NCI-H510A (cell line): Measurements from ENCODE around the gene RNF220.
"Not testable (repeated sequence)": the region's sequence is repeated elsewhere in the genome, so short reads cannot be mapped to it uniquely, and the experiment has no call there.

Experiments
- DNase-seq: peaks from one replicate; lab custom pipeline; 2025; lab: John Stamatoyannopoulos, UW

RNF220 gene

DNA sequence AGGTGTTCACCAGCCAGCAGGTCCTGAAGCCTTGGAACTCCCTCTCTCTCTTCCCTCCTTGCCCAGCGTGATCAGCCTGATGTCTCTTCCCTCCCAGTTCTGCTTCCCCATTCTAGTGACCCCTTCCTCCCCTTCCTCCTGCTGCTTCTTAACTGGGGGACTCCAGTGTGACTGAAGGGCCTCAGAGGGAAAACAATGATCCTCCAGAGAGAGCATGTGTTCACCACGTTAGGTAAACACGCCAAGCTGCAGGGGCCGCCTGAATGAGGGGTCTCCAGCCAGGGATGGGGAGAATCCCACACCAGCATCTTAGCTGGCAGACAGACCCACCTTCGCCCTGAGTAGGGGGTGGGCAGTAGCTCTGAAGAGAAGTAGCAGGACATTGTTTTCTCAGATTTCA lies 144.5 kb downstream of the RNF220 start:
- no peak for DNase-seq

DNA sequence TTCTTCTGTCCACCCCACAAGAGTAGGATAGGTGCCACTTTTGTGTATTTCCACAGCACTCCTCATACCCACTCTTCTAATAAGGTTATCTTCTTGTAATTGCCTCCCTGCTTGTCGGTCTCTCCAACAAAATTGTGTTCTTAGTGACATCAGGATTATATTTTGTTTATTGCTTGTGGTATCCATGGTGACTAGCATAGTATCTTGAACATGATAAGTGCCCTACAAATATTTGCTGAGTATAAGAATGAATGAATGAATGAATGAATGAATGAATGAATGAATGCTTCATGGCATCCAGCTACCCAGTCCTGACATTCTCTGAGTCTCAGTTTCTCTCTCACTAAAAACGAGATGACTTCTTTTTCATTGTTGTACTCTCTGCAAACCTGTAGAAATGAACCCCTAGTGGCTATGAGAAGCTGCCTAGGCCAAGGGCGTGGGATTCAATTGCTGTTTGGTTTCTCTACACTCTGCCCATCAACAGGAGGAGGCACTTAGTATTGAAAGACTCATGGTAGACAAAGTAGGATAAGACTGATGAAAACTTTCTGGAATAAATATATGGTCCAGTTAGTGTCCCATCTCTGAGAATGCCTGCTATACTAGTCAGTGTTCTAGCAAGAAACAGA lies 148.2 kb downstream of the RNF220 start:
- no peak for DNase-seq

GRCh38 chr1:44553771-44554170 lies 148.7 kb downstream of the RNF220 start:
- DNase-seq = no peak

DNA sequence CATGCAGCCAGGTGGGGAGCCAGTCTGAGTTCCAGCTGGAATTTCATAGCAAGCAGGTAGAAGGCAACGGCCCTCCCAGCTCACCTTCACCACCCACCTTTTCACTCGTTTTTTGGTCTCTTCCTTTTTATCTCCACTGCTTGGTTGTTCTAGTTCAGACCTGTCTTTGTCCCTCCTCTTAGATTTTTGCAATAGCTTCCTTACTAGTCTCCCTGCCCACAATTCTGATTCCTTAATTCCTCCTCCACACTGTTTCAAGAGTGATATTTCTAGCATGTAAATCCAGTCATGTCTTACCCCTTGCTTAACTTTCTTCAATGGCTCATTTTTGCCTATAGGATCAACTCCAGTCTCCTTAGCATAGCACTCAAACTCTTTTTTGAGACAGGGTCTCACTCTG lies 149.7 kb downstream of the RNF220 start:
- DNase-seq = no peak

- DNase-seq = no peak
These were observed 152.7 kb downstream of the RNF220 start for GRCh38 chr1:44557778-44558177.

DNA sequence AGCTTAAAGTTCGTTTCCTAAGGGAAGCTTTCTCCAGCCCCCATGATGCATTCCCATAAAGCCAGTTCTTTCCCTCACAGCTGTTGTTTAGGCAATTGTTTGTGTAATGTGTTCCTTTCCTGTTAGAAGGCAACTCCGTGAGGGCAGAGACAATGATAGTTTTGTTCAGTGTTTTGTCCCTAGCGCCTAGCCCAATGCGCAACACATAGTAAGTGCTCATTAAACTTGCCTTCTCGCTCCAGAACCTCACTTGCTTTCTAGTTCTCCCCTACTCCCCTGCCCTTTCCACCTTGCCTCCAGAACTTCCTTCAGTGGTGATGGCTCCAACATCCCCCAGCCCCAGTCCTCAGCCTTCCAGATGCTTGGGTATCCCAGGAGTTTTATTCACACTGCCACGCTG lies 153.8 kb downstream of the RNF220 start:
- DNase-seq = no peak

DNA sequence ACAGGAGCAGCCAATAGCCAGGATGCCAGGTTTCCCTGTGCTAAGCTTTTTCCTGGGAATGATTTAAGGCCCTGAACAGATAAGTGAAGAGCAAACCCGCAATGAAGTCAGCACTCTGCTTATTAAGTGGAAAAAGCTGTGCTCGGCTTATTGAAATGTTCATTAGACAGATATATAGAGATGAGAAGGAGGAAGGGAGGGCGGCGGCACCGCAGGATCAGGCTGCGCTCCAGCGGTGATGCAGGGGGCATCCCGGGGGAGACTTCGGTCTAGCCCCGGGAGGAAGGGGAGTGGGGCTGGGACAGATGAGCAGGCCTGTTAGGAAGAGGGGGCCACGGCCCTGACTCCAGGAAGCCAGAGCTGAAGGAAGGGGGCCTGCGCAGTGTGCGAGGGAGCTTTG lies 154.3 kb downstream of the RNF220 start:
- DNase-seq = no peak

DNA sequence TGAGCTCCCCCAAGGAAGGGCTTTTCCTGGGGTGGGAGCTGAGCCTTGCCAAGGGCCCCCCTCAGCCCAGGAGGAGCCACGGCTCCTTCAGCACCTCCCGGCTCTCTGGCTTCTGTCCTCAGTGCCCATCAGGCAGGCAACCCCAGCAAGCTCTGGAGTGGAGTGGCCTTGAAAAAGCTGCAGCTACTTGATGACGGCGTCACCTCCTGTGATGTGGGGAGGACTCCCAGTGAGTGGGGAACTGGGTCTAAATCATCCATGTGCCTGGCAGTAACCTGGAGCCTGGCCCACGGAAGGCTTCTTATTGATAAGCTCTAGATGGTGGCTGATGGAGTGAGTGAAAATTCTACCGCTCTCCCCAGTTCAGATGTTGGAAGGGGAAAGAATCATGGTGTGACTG lies 154.9 kb downstream of the RNF220 start:
- DNase-seq = no peak

DNA sequence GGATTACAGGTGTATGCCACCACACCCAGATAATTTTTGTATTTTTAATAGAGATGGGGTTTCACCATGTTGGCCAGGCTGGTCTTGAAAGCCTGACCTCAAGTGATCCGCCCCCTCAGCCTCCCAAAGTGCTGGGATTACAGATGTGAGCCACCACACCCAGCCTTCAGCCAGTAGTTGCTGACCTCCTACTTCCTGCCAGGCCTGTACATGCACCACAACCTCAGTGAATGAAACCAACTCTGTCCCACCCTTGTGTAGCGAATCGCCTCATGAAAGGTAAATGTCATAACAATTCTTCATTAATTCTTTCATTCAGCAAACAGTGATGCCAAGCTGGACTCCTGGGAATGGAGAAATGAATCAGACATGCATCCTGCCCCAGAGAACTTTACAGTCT lies 155.6 kb downstream of the RNF220 start:
- not testable (repeated sequence) for DNase-seq

GRCh38 chr1:44565259-44565750 lies 160.2 kb downstream of the RNF220 start:
- no peak for DNase-seq

DNA sequence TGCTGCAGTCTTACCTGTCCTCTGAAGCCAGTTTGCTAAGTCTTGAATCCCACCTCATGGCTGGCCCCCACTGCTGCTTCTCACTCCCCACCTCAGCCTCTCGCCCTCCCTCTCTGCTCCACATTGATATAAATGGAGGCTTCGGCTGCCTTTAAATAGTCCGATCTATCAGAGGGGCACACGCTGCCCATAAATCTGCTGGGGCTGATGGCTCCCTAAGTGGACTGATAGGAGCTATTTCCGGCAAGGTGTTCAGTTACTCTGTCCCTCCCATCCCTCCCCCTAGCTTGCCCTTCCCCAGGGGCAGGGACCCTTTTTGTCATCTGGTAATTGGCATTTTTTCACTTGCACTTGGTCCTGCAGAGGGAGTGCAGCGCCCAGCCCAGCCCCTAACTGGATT lies 160.8 kb downstream of the RNF220 start:
- no peak for DNase-seq

DNA sequence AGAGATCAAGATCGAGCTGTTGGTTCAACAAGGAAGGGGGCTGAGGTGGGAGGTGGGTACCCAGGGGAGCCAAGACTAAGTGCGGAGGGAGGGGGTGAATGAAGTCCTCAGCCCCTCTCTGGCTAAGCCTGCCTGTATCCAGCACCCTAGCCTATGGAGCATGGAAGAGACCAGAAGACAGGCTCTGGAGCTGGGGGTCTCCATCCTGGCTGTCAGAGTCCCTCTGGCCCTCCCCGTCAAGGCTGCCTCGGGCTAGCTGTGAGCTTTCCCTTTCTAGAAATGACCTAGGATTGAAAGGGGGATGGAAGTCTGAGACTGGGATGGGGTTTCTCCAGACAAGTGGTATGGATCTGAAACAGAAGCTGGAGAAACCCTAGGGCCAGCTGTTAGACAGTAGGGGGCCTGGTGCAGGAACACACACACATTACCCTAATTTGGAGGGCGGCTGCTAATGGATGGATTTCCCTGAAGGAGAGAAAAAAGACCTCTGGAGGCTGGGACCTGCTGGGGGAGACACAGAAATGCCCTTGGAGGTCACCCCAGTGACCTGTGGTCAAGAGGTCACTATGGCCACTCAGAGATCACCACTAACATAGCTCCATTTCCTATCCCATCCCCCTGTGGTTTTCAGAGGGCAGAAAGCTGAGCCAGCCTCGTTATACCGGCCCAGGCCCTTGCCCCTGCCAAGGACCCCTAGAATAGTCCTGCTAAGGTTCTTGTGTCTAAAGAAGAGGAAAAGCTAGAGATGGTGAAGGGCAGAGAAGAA lies 161.4 kb downstream of the RNF220 start:
- no peak for DNase-seq

- DNase-seq = no peak
These were observed 163.3 kb downstream of the RNF220 start for GRCh38 chr1:44568128-44568900.

GRCh38 chr1:44569491-44569890 lies 164.4 kb downstream of the RNF220 start:
- no peak for DNase-seq

GRCh38 chr1:44571712-44572571 lies 166.9 kb downstream of the RNF220 start:
- no peak for DNase-seq

DNA sequence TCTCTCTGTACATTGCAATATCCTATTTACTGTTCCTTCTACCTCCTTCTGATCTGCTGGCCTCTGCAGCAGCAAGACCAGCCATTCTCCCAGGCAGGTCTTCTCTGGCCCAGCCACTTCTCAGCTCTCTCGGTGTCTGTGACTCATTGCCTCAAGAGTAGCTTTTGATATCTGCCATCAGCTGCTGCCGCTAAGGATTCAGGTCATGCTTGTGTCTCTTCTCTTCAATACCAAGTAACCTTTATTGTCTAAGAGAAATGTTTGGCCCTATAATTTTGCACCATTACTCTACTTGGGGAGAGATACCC lies 167.5 kb downstream of the RNF220 start:
- no peak for DNase-seq

GRCh38 chr1:44575396-44575795 lies 170.3 kb downstream of the RNF220 start:
- DNase-seq = no peak

DNA sequence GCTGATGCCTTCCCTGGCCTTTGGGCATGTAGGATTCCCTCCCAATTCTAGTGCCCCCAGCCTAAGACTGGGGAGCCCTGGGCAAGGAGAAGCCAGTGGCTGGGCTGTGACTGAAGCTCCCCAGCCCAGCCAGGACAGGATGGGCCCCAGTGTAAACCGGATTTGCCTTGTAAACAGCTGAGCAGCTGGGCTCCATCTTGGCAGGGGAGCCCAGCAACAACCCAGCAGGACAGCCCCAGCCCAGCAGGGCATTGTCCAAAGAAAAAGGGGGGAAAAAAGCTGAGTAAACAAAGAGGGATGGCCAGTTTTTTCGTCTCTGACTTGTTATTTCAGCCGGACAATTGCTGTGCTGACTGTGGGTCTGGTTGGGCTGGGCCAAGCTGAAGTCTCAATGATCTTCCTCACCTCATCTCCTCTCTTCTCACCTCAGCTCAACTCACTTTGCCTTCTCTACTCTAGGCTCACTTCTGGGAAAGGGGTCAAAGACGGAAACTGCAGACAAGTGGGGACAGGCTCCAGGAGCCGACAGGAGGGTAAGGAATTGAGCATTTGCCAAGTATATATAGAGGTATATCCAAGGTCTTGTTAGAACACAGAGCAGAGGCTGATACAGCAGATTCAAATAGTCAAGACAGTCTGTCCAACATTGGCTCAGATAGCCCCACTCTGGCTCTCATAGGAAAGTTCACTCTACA lies 171.5 kb downstream of the RNF220 start:
- DNase-seq = no peak

GRCh38 chr1:44581205-44581604 lies 176.2 kb downstream of the RNF220 start:
- DNase-seq = no peak

GRCh38 chr1:44584167-44584566 lies 179.1 kb downstream of the RNF220 start:
- no peak for DNase-seq

GRCh38 chr1:44585315-44585920 lies 180.4 kb downstream of the RNF220 start:
- DNase-seq = no peak
